T-helper 2 cell treated with Interferon-gamma antibody and Interleukin-4, amounts not matched to agents 5 μg/mL and 100 μg/mL, for 36 hours (primary cell): Measurements from ENCODE around the gene LCOR.

Experiments used
- DNase-seq: peaks from one replicate; pipeline ENCODE4 v3.0.0; 2021; ENCODE audit warnings: low spot score
- H3K27ac Mint-ChIP-seq: one replicate; pipeline ENCODE4 v1.8.0; 2021; ENCODE audit warnings: mild to moderate bottlenecking, mixed read lengths
- H3K27me3 Mint-ChIP-seq: one replicate; pipeline ENCODE4 v1.8.0; 2021; ENCODE audit warnings: low read depth, mixed read lengths
- H3K36me3 Mint-ChIP-seq: one replicate; pipeline ENCODE4 v1.8.0; 2021; ENCODE audit warnings: low read depth, mixed read lengths
- H3K4me1 Mint-ChIP-seq: one replicate; pipeline ENCODE4 v1.8.0; 2021; ENCODE audit warnings: low read depth, mixed read lengths
- H3K4me3 Mint-ChIP-seq: one replicate; pipeline ENCODE4 v1.8.0; 2022; ENCODE audit warnings: mild to moderate bottlenecking, moderate library complexity, mixed read lengths
- H3K9me3 Mint-ChIP-seq: one replicate; pipeline ENCODE4 v1.8.0; 2021; ENCODE audit warnings: mixed read lengths

The LCOR gene

DNA sequence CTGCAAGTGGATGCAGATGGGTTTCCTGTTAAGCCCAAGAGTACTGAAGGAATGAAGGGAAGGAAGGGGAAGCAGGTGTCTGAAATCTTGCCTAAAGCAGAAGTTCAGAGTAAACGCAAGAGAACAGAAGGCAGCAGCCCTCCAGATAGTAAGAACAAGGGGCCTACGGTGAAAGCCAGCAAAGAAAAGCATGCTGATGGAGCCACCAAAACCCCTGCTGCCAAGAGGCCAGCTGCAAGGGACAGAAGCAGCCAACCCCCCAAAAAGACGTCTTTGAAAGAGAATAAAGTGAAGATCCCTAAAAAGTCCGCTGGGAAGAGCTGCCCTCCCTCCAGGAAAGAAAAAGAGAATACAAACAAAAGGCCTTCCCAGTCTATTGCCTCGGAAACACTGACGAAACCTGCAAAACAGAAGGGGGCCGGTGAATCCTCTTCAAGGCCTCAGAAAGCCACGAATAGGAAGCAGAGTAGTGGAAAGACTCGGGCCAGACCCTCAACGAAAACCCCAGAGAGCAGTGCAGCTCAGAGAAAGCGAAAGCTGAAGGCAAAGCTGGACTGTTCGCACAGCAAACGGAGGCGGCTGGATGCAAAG lies 152.5 kb downstream of the LCOR start:
- Mint-ChIP-seq H3K4me3 (no peak overlapping the region), H3K27ac (no peak overlapping the region), H3K27me3 (no peaks in the 10 kb centered on the region), H3K9me3 (no peaks in the 10 kb centered on the region), H3K36me3 (peaks cover 13% of the 10 kb centered on the region), H3K4me1 (peaks cover 3% of the 10 kb centered on the region)
- DNase-seq: no peak

DNA sequence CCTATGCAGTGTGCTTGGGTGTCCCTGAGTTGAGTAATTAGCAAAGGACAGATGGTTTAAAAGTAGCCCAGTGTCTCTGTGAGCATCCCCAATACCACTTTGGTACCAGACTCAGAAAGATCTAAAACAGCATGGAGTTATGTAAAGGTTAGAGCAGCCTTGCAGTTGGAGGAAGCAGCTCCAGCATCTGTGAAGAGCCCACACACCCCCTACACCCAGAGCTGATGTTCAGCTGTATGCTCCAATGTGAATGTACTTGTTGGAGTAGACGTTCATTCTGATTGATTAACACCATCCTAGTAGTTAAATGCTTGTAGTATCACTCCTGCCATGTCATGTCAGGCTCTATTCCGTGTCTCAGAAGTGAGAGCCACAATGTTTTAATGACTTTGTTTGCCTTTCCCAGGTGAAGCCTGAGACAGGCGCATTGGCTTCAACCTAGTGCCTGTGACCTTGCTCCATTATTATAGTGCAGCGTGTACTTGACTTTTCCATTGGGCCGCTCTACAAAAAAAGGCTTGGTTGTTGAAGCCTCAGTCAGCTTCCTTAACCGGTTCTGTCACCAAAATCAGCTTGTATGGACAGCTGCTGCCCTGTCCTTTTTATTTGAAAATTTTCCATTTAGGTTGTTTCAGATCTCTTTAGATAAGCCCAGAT lies 154.2 kb downstream of the LCOR start:
- Mint-ChIP-seq H3K27me3 (no peaks in the 10 kb centered on the region), H3K4me3 (no peak overlapping the region), H3K36me3 (peaks cover 7% of the 10 kb centered on the region), H3K9me3 (no peaks in the 10 kb centered on the region), H3K4me1 (peaks cover 6% of the 10 kb centered on the region), H3K27ac (no peak overlapping the region)
- DNase-seq: no peak

DNA sequence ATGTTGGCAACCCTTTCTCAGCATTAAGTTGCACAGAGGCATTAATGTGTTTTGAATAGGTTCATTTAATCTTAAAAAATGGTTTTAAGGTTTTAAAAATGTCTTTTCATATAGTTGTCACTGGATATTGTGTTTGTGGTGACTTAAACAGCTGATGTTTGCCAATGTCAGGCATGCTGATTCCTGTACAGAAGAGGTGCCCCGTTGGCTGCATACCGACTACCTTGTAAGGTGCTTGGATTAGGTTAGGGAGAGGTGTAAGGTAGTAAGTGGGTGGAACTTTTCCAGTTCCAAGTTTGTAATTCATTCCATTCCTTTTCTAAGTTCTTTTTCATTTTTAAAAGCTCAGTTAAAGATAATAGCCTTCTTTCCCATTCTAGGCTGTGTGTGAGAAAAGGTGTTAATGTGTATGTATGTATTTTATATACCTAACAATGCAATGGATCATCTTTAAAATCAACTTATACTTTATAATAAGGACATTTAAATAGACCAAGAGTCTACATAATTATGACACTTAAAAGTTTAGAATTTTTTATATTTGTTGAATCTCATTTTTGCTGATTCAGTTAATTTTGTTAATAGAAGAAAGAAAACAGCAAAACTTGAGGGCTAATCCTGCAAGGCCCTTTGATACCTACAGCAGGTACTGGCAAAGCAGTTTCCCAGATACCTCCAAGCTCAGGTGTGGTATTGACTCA lies 155.2 kb downstream of the LCOR start:
- H3K4me3 Mint-ChIP-seq: no peak overlapping the region
- no peak overlapping the region for H3K27ac Mint-ChIP-seq
- DNase-seq: no peak
- H3K36me3 Mint-ChIP-seq: no peaks in the 10 kb centered on the region
- H3K4me1 Mint-ChIP-seq: peaks cover 6% of the 10 kb centered on the region
- H3K9me3 Mint-ChIP-seq: no peaks in the 10 kb centered on the region
- no peaks in the 10 kb centered on the region for H3K27me3 Mint-ChIP-seq

DNA sequence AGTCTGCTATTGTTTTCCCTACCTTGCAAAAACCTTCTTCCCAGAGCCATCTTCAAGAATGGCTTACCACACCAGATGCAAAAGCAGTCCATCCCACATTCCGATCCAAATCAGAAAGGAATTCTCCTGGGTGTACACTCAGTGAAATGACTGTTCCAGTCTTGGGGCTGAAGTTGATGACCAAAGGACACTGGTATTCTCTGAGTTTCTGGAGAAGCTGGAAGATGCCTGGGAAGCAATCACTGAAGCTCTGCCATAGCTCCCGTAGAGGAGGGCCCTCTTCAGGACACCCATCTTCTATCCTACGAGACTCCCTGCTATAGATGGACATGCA lies 155.7 kb downstream of the LCOR start:
- no peaks in the 10 kb centered on the region for H3K27me3 Mint-ChIP-seq
- no peaks in the 10 kb centered on the region for H3K36me3 Mint-ChIP-seq
- H3K4me3 Mint-ChIP-seq: no peak overlapping the region
- H3K27ac Mint-ChIP-seq: no peak overlapping the region
- DNase-seq: no peak
- H3K9me3 Mint-ChIP-seq: no peaks in the 10 kb centered on the region
- peaks cover 7% of the 10 kb centered on the region for H3K4me1 Mint-ChIP-seq

DNA sequence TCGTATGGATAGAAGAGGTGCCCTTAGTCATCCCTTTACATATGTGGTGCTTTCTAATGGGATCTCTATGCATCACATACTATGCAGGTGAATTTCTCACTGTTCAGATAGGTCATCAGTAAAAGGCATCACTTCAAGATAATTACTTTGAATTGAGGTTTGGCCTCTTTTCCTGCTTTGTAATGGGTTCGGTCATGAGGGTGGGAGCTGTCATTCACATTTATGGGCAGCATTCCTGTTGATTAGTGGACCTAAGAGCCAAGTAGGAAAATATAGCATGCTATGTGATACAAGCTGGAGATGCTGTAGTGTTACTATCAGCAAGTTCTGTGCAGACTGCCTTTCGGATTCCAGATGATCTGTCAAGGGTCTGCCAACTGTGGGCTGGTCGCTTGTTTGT lies 156.3 kb downstream of the LCOR start:
- peaks cover 8% of the 10 kb centered on the region for H3K4me1 Mint-ChIP-seq
- no peaks in the 10 kb centered on the region for H3K9me3 Mint-ChIP-seq
- no peak for DNase-seq
- H3K4me3 Mint-ChIP-seq: no peak overlapping the region
- no peaks in the 10 kb centered on the region for H3K36me3 Mint-ChIP-seq
- no peak overlapping the region for H3K27ac Mint-ChIP-seq
- H3K27me3 Mint-ChIP-seq: no peaks in the 10 kb centered on the region

DNA sequence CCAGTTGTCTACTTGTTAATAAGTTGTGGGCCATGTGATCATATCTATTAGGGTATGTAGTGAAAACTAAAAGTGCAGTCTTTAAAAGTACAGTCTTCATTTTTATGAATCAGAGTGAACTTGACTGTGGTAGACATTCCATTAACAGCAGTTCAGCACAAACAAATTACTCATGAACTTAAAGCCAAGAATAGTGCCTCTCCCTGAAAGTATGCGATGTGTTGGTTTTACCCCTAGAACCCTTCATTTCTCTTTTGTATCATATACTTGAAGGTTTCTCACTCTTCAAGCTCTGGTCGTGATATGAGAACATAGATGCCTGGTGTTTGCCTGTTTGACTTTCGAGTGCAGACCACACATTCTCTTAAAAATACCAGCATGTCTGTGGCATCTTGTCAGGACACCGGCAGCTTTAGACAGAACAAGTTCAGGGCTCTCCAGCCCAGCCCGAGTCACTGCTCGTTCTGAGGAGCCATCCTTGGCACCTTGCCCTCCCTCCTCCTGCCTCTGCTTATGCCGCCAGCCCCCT lies 159.3 kb downstream of the LCOR start:
- Mint-ChIP-seq H3K27me3 (no peaks in the 10 kb centered on the region), H3K27ac (no peak overlapping the region), H3K4me1 (peaks cover 5% of the 10 kb centered on the region), H3K36me3 (no peaks in the 10 kb centered on the region), H3K4me3 (no peak overlapping the region), H3K9me3 (no peaks in the 10 kb centered on the region)
- DNase-seq: no peak

DNA sequence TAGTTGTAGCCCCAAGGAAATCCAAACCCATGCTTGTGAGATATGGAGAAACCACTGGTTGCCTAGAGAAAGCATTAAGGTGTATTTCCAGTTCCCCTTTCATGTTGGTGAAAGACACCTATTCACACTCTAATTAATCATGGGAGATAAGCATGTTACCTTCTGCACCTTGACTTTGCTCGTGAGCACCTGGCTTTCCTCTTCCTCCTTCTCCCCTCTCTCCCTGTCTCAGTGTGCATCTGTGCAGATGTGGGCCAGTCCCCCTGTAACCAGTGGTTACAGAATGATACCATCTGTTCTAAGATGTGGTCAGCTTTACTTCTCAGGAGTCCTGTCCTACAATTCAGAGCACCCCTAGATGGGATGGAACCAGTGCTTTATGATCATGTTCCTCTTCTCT lies 160.6 kb downstream of the LCOR start:
- H3K4me3 Mint-ChIP-seq: no peak overlapping the region
- H3K27ac Mint-ChIP-seq: no peak overlapping the region
- H3K4me1 Mint-ChIP-seq: peaks cover 5% of the 10 kb centered on the region
- no peak for DNase-seq
- H3K9me3 Mint-ChIP-seq: no peaks in the 10 kb centered on the region
- H3K36me3 Mint-ChIP-seq: no peaks in the 10 kb centered on the region
- no peaks in the 10 kb centered on the region for H3K27me3 Mint-ChIP-seq

DNA sequence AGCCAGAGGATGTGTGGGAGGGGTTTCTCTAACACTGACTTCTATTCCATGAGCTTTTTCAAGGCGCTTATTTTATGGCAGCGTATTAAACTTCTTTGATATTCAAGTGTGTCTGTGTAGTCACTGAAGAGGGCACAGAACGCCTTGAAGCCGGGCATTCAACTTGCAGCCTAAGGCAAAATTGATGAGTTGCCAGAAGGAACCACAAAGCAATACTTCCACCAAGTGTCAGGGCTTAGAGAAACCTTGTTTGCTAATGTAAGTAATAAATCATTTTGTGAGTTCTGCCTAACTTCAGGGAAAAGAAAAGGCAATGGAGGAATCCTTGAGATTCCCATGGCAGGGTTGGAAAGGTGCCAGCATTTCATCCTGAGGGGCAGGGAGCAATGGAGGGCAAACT lies 163.8 kb downstream of the LCOR start:
- no peaks in the 10 kb centered on the region for H3K27me3 Mint-ChIP-seq
- no peaks in the 10 kb centered on the region for H3K36me3 Mint-ChIP-seq
- H3K27ac Mint-ChIP-seq: no peak overlapping the region
- H3K9me3 Mint-ChIP-seq: no peaks in the 10 kb centered on the region
- H3K4me3 Mint-ChIP-seq: no peak overlapping the region
- peaks cover 5% of the 10 kb centered on the region for H3K4me1 Mint-ChIP-seq
- DNase-seq: no peak

DNA sequence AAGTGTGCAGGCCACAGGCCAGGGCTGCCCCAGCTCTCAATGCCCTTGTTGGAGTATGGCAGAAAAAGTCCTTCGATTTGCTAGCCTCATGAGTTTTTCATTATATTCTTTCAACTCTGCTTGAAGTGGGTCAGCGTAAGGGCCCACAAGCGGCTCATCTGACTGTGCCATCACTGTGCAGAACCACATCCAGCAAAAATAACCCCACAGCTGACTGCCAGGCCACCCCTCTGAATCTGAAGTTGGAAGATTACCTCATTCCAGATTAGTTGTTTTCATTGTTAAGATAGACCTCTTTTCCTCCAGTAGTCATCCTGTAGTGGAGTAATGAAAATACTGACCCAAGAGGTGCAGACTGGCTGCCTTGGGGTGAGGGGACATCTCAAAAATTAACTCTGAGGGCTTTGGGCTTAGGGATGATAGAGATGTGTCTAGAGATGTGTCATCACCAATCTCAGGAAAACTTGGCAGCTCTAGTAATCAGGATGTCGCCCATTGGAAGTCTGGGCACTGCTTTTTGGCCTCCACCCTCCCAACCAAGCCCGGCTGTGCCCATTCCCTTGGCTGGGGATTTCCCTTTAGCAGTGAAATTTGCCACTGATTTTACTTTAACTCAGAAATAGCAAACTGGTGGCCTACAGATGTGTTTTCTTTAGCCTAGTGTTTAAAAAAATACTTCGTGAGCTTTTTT lies 164.3 kb downstream of the LCOR start:
- Mint-ChIP-seq H3K9me3 (no peaks in the 10 kb centered on the region), H3K4me3 (no peak overlapping the region), H3K36me3 (no peaks in the 10 kb centered on the region), H3K27ac (no peak overlapping the region), H3K27me3 (no peaks in the 10 kb centered on the region), H3K4me1 (peaks cover 1% of the 10 kb centered on the region)
- DNase-seq: no peak

DNA sequence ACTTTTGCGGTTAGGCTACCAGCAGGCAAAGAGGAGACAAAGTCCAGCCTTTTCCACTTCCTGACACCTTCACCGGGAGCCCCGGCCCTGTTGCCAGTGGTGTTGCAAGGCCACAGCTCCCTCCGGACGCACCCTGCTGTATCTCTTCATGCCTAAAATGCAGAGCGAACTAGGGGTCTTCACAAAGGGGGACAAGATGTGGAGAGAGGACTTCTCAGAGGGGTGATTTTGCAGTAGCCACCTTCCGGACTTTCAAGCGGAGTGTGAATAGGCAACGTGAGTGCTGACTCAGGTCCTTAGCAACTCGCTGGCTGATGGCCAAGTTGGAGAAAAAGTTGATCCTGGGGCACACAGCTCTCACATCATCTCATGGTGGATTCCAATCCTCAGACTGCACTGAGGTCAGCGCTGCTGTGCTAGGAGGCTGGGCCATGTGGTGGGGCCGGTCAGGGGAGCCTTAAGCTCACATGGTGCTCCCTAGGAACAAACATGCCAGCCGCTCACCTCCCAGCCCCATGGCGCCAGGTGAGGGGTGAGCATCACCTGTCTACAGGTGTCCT lies 166.3 kb downstream of the LCOR start:
- Mint-ChIP-seq H3K9me3 (no peaks in the 10 kb centered on the region), H3K27ac (no peak overlapping the region), H3K4me1 (no peaks in the 10 kb centered on the region), H3K4me3 (no peak overlapping the region), H3K27me3 (no peaks in the 10 kb centered on the region), H3K36me3 (no peaks in the 10 kb centered on the region)
- DNase-seq: no peak

DNA sequence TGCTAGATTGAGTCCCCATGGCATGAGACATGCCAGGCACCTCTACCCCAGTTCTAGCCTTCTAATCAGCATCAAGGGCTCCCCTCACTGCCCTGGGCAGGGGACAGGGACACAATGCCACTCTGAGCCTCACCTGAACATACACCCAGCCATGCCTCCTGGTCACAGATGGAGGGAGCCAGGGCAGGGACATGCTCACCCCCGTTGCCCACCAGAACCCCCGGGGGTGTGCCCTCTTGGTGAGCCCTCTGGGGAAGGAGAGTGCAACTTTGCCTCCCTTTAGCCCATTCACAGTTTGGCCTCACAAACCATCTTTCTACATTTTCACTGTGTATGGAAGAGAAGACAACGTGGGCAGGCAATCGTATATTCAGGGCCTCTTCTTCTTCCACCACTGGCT lies 167.2 kb downstream of the LCOR start:
- Mint-ChIP-seq H3K27me3 (no peaks in the 10 kb centered on the region), H3K36me3 (no peaks in the 10 kb centered on the region), H3K27ac (no peak overlapping the region), H3K9me3 (no peaks in the 10 kb centered on the region), H3K4me3 (no peak overlapping the region), H3K4me1 (no peaks in the 10 kb centered on the region)
- DNase-seq: no peak

DNA sequence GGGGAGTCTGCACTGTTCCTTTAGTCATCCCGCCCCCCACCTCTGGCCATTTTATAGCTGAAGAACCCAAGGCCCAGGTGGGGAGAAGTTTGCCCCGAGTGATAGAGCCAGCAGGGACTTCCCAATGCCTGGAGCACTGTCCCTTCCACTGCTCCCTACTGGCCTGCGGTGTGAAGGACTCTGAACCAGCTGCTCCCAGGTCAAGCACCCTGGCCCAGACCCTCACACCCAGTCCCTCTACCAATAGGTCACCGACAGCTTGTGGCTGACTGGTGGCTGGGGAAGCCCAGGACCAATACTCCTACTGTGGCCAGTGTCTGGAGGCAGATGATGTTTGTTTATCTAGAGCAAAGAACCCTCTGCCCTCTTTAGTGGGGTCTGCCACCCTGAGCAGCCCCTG lies 167.9 kb downstream of the LCOR start:
- Mint-ChIP-seq H3K4me3 (no peak overlapping the region), H3K27ac (no peak overlapping the region), H3K36me3 (no peaks in the 10 kb centered on the region), H3K9me3 (no peaks in the 10 kb centered on the region), H3K4me1 (no peaks in the 10 kb centered on the region), H3K27me3 (no peaks in the 10 kb centered on the region)
- DNase-seq: no peak

DNA sequence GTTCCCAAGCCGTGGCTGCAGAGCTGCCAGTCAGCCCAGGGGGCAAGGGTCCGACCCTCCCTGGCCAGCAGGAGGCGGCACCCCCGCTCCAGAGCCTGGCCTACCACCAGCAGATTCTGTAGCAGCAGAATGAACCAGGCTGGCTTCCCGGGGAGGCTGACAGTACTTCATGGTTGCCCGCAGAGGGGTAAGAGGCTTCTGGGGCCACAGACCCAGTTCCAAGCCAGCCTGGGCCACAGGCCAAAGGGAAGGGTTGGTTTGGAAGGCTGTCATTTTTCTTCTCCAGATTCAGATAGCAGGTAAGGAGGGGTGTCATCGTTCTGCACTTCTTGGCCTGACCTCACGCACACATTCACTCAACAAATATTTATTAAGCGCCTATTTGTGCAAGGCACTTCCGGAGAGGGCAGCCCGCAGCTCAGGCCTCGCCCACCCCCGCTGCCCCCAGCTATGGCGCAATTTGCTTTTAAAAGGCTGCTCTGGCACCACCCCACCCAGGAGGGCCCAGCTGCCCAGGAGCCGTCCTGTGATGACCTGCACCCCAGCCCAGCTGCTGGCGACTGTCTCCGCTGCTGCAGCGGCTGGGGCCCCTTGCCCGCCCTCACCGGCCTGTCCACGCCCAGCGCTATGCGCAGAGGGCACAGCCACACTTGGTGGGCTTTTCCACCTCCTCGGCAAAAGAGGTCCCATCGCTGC lies 168.5 kb downstream of the LCOR start:
- no peak for DNase-seq
- Mint-ChIP-seq H3K4me3 (no peak overlapping the region), H3K36me3 (no peaks in the 10 kb centered on the region), H3K27ac (no peak overlapping the region), H3K27me3 (no peaks in the 10 kb centered on the region), H3K4me1 (no peaks in the 10 kb centered on the region), H3K9me3 (peaks cover 3% of the 10 kb centered on the region)
